HepG2 (cell line): ENCODE measurements around the gene ACYP2. TPM values are rescaled to one million over a fixed set of nuclear protein-coding genes. Genes with fewer than 3 reads are reported as not detected.
A peak's percentile ranks its signal among the peaks of the same experiment; 100 is the strongest.

ENCODE experiments used
- FOXO1 ChIP-seq: sonication (generic); formaldehyde crosslinking; IDR thresholded peaks from 2 replicates; pipeline ENCODE4 v1.4.0; 2020; ENCODE audit warnings: missing genetic modification reagents
- HMGA1 ChIP-seq: sonication (generic); formaldehyde crosslinking; conservative IDR thresholded peaks from 2 replicates; pipeline ENCODE4 v1.4.0; 2020; ENCODE audit warnings: missing genetic modification reagents
- IRF2 ChIP-seq: IDR thresholded peaks from 2 replicates; pipeline ENCODE4 v1.6.1; 2018; ENCODE audit warnings: missing genetic modification reagents, missing compliant biosample characterization
- IRX3 ChIP-seq: sonication (generic); formaldehyde crosslinking; IDR thresholded peaks from 2 replicates; pipeline ENCODE4 v1.8.1; 2023; ENCODE audit warnings: mild to moderate bottlenecking, low read depth, missing genetic modification reagents, borderline replicate concordance
- MED8 ChIP-seq: sonication (generic); formaldehyde crosslinking; IDR thresholded peaks from 2 replicates; pipeline ENCODE4 v1.8.1; 2023; ENCODE audit warnings: mild to moderate bottlenecking, missing genetic modification reagents; ENCODE audit not compliant: insufficient replicate concordance
- PHF8 ChIP-seq: sonication (generic); formaldehyde crosslinking; IDR thresholded peaks from 2 replicates; pipeline ENCODE4 v1.5.0; 2020; ENCODE audit warnings: missing genetic modification reagents
- TAF15 ChIP-seq: fragments of 200-400 bp; formaldehyde crosslinking; IDR thresholded peaks from one replicate; pipeline ENCODE4 v1.6.1; 2018; ENCODE audit warnings: mild to moderate bottlenecking, low read depth, low read length; ENCODE audit not compliant: poor library complexity, severe bottlenecking
- ZNF17 ChIP-seq: sonication (generic); formaldehyde crosslinking; IDR thresholded peaks from 2 replicates; pipeline ENCODE4 v1.5.0; 2020; ENCODE audit warnings: mild to moderate bottlenecking, missing genetic modification reagents
- ZNF30 ChIP-seq: sonication (generic); formaldehyde crosslinking; IDR thresholded peaks from 2 replicates; pipeline ENCODE4 v1.5.0; 2020; ENCODE audit warnings: mild to moderate bottlenecking, missing genetic modification reagents
- ZNF562 ChIP-seq: sonication (generic); formaldehyde crosslinking; IDR thresholded peaks from 2 replicates; pipeline ENCODE4 v1.8.0; 2022; ENCODE audit warnings: missing genetic modification reagents, borderline replicate concordance
- ZNF564 ChIP-seq: sonication (generic); formaldehyde crosslinking; IDR thresholded peaks from 2 replicates; pipeline ENCODE4 v1.8.1; 2023; ENCODE audit warnings: mild to moderate bottlenecking, missing genetic modification reagents
- ZNF790 ChIP-seq: sonication (generic); formaldehyde crosslinking; IDR thresholded peaks from 2 replicates; pipeline ENCODE4 v1.8.0; 2022; ENCODE audit warnings: missing genetic modification reagents, mild to moderate bottlenecking, borderline replicate concordance
- polyA plus RNA-seq, 8 experiments: library from polyadenylated mRNA; depleted of rRNA in 3 of 8; stranded (reverse) in 7 of 8; unstranded in 1 of 8; fragments of >200 nt; fragmentation: Illumina TruSeq in 4 of 8; extraction: Trizol in 4 of 8; gene quantifications; 2 replicates each; pipeline versions ENCODE4 v1.2.1 to v1.2.3, GENCODE V29; 2011 to 2016; ENCODE audit warnings: low read depth in 4 of 8, missing spikeins in 1 of 8, mixed read lengths in 1 of 8; ENCODE audit not compliant: insufficient read depth in 1 of 8
- total RNA-seq, 5 experiments: library from RNA; depleted of rRNA; stranded (reverse); fragments of >200 nt; fragmentation: Illumina TruSeq; extraction: Trizol; gene quantifications; 2 replicates each; pipeline ENCODE4 v1.2.3, GENCODE V29; 2016; ENCODE audit warnings: low read depth in 1 of 5
- TF ChIP-seq, protein P1 (sequence below): sonication (generic); formaldehyde crosslinking; conservative IDR thresholded peaks from 2 replicates; pipeline ENCODE4 v1.4.0; 2020; ENCODE audit warnings: missing genetic modification reagents
- TF ChIP-seq, protein P2 (sequence below): sonication (generic); formaldehyde crosslinking; IDR thresholded peaks from 2 replicates; pipeline ENCODE4 v1.4.0; 2020; ENCODE audit warnings: missing genetic modification reagents
- TF ChIP-seq, protein P3 (sequence below): sonication (generic); formaldehyde crosslinking; IDR thresholded peaks from 2 replicates; pipeline ENCODE4 v1.5.1; 2020; ENCODE audit warnings: missing genetic modification reagents, mild to moderate bottlenecking, borderline replicate concordance
- TF ChIP-seq, protein P4 (sequence below): sonication (generic); formaldehyde crosslinking; IDR thresholded peaks from 2 replicates; pipeline ENCODE4 v1.4.0; 2020; ENCODE audit warnings: mild to moderate bottlenecking, missing genetic modification reagents
- TF ChIP-seq, protein P5 (sequence below): sonication (generic); formaldehyde crosslinking; IDR thresholded peaks from 2 replicates; pipeline ENCODE4 v1.4.0; 2020; ENCODE audit warnings: mild to moderate bottlenecking, low read depth, missing genetic modification reagents
- TF ChIP-seq, protein P6 (sequence below): sonication (generic); formaldehyde crosslinking; IDR thresholded peaks from 2 replicates; pipeline ENCODE4 v1.9.0; 2021; ENCODE audit warnings: missing genetic modification reagents, mild to moderate bottlenecking, borderline replicate concordance
- TF ChIP-seq, protein P7 (sequence below): sonication (generic); formaldehyde crosslinking; IDR thresholded peaks from 2 replicates; pipeline ENCODE4 v1.4.0; 2020; ENCODE audit warnings: missing genetic modification reagents, borderline replicate concordance

The ACYP2 gene
- total and polyA plus RNA-seq, 2 of the 13 experiments (the other 11 are each of a cell fraction or from before 2014, with no cell fraction given) = 12.3 to 12.7 TPM

DNA sequence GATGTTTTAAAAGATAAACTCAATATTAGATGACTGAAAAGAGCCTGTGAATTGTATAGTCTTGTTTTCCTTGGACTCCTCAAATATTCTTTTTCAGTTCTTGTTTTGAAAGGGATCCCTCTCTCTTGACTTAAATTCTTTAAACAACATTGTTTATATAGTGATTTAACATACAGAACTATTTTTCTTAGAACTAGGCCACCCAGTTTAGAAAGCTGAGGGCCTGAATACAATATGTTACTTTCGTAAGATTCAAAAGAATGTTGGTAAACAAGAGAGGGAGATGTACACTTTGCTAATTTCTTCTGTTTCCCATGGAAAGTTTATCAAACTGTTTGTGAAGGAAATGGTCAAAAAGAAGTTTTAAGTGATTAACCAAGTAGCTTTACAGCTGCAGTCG lies 146.1 kb downstream of the ACYP2 start (continued):
- TF ChIP-seq HMGA1 (CRISPR knock-in tag) (no peak), MED8 (CRISPR knock-in tag) (no peak), TAF15 (no peak), ZNF30 (CRISPR knock-in tag) (no peak), FOXO1 (no peak), IRF2 (peak; percentile 19; the same call in 1 of the 2 replicates), ZNF564 (CRISPR knock-in tag) (no peak), ZNF562 (CRISPR knock-in tag) (no peak), ZNF17 (CRISPR knock-in tag) (no peak), IRX3 (CRISPR knock-in tag) (no peak), ZNF790 (no peak), PHF8 (CRISPR knock-in tag) (no peak)
- TF ChIP-seq, protein P1, sequence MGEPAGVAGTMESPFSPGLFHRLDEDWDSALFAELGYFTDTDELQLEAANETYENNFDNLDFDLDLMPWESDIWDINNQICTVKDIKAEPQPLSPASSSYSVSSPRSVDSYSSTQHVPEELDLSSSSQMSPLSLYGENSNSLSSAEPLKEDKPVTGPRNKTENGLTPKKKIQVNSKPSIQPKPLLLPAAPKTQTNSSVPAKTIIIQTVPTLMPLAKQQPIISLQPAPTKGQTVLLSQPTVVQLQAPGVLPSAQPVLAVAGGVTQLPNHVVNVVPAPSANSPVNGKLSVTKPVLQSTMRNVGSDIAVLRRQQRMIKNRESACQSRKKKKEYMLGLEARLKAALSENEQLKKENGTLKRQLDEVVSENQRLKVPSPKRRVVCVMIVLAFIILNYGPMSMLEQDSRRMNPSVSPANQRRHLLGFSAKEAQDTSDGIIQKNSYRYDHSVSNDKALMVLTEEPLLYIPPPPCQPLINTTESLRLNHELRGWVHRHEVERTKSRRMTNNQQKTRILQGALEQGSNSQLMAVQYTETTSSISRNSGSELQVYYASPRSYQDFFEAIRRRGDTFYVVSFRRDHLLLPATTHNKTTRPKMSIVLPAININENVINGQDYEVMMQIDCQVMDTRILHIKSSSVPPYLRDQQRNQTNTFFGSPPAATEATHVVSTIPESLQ (CRISPR knock-in tag) = no peak
- TF ChIP-seq, protein P2, sequence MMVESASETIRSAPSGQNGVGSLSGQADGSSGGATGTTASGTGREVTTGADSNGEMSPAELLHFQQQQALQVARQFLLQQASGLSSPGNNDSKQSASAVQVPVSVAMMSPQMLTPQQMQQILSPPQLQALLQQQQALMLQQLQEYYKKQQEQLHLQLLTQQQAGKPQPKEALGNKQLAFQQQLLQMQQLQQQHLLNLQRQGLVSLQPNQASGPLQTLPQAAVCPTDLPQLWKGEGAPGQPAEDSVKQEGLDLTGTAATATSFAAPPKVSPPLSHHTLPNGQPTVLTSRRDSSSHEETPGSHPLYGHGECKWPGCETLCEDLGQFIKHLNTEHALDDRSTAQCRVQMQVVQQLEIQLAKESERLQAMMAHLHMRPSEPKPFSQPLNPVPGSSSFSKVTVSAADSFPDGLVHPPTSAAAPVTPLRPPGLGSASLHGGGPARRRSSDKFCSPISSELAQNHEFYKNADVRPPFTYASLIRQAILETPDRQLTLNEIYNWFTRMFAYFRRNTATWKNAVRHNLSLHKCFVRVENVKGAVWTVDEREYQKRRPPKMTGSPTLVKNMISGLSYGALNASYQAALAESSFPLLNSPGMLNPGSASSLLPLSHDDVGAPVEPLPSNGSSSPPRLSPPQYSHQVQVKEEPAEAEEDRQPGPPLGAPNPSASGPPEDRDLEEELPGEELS (CRISPR knock-in tag) = peak; percentile 71
- TF ChIP-seq, protein P3, sequence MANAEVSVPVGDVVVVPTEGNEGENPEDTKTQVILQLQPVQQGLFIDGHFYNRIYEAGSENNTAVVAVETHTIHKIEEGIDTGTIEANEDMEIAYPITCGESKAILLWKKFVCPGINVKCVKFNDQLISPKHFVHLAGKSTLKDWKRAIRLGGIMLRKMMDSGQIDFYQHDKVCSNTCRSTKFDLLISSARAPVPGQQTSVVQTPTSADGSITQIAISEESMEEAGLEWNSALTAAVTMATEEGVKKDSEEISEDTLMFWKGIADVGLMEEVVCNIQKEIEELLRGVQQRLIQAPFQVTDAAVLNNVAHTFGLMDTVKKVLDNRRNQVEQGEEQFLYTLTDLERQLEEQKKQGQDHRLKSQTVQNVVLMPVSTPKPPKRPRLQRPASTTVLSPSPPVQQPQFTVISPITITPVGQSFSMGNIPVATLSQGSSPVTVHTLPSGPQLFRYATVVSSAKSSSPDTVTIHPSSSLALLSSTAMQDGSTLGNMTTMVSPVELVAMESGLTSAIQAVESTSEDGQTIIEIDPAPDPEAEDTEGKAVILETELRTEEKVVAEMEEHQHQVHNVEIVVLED = no peak
- TF ChIP-seq, protein P4, sequence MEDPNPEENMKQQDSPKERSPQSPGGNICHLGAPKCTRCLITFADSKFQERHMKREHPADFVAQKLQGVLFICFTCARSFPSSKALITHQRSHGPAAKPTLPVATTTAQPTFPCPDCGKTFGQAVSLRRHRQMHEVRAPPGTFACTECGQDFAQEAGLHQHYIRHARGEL (CRISPR knock-in tag) = no peak
- TF ChIP-seq, protein P5, sequence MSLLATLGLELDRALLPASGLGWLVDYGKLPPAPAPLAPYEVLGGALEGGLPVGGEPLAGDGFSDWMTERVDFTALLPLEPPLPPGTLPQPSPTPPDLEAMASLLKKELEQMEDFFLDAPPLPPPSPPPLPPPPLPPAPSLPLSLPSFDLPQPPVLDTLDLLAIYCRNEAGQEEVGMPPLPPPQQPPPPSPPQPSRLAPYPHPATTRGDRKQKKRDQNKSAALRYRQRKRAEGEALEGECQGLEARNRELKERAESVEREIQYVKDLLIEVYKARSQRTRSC (CRISPR knock-in tag) = no peak
- TF ChIP-seq, protein P6, sequence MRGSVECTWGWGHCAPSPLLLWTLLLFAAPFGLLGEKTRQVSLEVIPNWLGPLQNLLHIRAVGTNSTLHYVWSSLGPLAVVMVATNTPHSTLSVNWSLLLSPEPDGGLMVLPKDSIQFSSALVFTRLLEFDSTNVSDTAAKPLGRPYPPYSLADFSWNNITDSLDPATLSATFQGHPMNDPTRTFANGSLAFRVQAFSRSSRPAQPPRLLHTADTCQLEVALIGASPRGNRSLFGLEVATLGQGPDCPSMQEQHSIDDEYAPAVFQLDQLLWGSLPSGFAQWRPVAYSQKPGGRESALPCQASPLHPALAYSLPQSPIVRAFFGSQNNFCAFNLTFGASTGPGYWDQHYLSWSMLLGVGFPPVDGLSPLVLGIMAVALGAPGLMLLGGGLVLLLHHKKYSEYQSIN = no peak
- TF ChIP-seq, protein P7, sequence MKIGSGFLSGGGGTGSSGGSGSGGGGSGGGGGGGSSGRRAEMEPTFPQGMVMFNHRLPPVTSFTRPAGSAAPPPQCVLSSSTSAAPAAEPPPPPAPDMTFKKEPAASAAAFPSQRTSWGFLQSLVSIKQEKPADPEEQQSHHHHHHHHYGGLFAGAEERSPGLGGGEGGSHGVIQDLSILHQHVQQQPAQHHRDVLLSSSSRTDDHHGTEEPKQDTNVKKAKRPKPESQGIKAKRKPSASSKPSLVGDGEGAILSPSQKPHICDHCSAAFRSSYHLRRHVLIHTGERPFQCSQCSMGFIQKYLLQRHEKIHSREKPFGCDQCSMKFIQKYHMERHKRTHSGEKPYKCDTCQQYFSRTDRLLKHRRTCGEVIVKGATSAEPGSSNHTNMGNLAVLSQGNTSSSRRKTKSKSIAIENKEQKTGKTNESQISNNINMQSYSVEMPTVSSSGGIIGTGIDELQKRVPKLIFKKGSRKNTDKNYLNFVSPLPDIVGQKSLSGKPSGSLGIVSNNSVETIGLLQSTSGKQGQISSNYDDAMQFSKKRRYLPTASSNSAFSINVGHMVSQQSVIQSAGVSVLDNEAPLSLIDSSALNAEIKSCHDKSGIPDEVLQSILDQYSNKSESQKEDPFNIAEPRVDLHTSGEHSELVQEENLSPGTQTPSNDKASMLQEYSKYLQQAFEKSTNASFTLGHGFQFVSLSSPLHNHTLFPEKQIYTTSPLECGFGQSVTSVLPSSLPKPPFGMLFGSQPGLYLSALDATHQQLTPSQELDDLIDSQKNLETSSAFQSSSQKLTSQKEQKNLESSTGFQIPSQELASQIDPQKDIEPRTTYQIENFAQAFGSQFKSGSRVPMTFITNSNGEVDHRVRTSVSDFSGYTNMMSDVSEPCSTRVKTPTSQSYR (CRISPR knock-in tag) = no peak
